NCI-H187 treated with DMSO at 0.1 percent for 48 hours (cell line): ENCODE results near the gene LAMA2.
A peak's percentile ranks its signal among the peaks of the same experiment; 100 is the strongest.
"Not testable (repeated sequence)": the region's sequence is repeated elsewhere in the genome, so short reads cannot be mapped to it uniquely, and the experiment has no call there.

Experiments used
- DNase-seq: peaks from one replicate; lab custom pipeline; 2025; lab: John Stamatoyannopoulos, UW

Gene LAMA2

DNA sequence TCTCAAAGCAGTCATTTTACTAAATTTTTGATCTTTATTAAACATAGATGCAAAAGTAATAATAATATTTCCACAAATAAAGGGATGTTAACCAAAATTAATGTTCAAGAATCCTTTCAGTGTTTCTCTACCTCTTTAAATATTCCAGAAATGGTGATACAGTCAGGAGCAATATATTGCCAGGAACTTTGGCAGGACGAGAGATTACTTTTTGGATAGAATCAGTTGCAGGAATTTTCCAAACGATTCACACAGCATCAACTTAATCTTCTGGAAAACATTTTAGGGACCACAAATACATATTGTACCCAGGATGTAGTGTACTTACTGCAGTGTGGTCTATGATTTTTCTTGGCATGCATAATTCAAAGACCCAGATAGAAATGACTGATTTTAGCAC lies 125.7 kb downstream of the LAMA2 start:
- DNase-seq = no peak

DNA sequence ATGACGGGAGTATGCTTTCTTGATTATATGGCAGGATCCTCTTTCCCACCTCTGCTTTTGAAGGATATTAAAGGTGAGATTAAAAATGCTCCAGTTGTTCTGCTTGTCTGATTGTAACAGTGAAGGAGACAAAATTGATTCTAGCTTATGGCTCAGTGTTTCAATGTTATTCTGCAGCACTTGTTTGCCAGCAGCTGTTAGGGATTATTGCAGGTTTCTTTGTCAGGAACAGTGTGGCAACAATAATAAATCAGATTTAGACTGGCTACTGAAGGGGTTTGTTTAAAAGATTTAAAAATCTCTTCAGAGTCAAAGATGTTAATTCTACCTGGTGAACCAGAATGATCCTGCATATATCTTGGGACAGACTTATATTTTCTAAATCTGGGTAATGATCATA lies 126.9 kb downstream of the LAMA2 start:
- no peak for DNase-seq

DNA sequence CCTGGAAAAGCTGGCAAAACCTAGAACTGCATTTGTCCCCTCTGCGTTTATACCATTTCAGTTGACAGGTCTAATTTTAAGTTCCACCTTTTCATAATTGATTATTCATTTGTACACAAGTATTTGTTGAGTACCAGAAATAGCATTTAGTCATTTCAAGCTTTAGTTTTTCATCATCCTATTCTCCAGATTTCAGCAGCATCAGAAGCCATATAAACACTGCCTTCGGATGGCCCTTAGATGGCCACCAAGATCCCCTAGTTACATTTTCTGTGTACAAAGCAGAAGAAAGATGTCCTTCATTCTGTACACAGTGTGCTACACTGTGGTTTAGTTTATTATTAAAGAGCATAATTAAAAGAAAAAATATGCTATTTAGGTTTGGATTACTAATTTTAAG lies 131.4 kb downstream of the LAMA2 start:
- DNase-seq = no peak

DNA sequence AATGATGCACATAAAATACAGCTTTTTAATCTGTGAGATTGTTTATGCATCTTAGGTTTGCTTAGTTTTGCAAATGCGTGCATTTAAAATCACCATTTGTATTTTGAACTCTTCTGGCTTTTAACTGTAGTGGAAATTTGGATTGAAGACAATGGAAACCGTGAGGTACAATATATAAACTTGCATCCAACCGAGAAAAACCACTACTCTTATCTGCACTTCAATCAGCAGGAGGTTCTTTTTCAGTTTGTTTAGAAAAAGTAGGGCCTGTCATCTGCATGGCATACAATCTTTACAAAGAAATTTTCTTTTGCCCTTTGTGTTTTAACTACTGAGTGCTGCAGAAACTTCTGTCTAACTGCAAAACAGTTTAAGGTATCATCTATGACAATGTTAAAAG lies 132.8 kb downstream of the LAMA2 start:
- peak; percentile 86 for DNase-seq

DNA sequence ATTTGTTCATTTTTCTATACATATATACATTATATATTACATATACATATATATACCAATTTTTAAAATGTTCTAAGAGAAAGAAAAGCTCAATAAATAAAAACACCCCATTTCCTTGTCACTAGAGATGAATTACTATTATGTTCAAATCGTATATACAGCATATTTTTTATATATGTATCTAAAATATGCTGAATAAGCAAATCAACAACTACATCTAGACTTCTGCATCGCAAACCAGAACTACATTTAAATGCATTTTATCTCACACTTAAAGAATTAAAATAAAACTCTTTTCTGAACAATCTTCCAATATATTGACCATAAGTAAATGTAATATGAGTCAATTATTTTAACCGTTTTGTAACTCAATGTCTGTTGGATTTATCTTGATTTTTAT lies 133.9 kb downstream of the LAMA2 start:
- no peak for DNase-seq

DNA sequence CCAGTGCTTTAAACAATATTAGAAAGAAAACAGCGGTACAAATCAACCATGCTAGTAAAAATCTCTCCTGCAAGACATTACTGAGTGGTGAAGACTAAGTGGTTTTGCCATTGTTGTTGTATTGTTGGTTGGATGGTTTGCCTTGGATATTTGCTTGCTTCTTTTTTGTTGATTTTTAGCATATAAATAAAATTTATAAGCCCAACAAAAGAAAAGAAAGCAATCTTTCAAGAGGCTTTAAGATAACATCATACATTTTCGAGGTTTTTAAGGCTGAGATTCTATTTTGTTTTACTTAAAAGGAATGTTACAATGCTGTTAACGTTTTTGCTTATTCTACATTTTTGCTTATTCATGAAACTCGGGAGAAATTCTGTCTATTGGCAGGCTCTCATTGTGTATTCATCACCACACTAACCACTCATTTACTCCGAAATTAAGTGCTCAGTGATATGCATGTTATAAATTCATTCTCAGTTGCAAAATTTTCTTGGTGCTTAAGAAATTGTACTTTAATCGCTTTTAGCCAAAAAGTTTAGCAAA lies 139.1 kb downstream of the LAMA2 start:
- no peak for DNase-seq

DNA sequence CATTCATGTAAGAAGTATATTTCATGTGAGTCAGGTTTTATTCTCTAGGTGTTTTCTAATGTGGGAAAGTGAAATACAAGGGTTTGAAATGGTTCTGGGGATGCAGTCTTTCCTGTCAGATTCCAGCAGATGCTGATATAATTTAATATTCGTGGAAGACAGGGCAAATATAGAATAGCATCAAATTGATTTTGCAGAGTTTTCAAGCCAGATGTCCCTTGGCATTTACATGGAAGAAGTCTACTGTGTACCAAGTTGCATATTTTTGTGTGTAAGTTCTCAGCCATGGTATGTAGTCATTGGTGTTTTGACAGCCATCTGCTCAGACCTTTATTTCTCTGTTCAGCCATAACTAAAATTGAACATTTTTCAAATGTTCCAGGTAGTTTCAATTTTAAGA lies 143.7 kb downstream of the LAMA2 start:
- no peak for DNase-seq

DNA sequence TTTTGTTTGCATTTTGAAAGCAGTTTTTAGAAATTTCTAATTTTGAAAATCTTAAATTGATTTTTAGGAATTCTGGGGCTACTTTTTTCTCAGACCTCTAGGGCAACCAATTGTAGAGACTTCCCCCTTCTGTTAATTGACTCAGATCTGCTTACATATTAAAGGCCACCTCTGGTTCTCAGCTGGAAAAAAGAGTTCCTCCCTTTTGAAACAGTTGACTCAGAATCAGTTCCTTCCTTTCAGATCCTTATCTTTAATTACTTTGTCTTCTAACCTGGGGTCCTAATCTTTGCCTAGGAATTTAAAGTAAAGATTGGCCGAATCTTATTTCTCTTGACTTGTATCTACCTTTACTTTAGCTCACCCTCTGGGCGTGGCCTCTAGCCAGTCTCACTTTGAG lies 146.8 kb downstream of the LAMA2 start:
- no peak for DNase-seq

DNA sequence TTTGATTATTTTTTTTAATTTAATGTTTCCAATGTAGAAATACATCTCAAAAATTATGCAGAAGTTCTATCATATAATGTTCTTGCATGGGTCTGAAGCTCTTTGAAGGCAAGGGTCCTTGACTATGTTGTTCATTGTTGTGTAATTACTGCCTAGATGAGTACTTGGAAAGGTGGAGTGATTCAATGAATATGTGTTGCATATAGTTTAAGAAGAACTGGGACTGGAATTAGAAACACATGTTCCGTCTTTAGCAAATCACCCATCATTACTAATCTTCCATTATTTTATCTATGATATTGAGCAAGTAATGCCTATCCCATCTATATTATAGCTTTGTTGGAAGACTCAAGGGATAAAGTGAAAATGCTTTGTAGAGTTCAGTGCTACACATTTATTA lies 147.3 kb downstream of the LAMA2 start:
- no peak for DNase-seq

DNA sequence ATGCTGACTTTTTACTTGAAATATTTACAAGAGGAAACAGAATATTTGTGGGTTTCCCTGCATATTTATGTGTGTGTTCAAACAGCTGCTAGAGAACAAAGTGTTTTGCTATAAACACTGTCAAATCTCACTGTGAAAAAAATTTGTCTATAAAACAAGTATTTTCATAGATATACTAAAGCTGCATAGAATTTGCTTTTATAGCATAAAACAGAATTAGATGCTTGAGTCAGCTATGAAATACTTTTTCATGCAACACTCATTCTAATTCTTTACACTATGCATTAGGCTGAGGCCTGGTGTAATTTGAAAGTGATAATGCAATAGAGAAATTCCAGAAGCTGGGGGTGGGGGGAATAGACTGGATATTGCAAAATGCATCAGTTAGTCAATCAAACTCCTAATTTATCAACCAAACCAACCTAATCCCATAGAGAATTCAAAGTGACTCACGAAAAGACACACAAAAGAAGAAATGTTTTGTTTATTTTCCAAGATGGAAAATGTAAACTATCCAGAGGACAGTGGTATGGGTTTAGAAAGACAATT lies 148.2 kb downstream of the LAMA2 start:
- no peak for DNase-seq

DNA sequence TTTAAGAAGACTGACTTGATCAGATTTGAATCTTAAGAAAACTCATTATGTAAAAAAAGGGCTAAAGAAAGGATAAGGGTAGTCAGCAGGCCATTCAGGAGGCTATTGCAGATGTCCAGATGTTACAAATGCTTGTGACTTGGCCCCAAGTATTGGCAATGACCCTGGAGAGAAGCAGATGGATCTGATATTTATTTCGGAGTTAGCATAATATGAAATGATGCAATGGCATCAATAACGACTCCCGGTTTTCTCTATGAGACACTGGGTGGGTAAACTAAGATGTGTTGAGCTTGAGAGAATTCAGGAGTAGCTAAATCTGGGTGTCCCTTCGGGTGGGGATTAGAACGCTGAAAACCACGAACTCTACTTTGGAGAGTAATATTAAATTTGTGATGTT lies 149.7 kb downstream of the LAMA2 start:
- DNase-seq = no peak

DNA sequence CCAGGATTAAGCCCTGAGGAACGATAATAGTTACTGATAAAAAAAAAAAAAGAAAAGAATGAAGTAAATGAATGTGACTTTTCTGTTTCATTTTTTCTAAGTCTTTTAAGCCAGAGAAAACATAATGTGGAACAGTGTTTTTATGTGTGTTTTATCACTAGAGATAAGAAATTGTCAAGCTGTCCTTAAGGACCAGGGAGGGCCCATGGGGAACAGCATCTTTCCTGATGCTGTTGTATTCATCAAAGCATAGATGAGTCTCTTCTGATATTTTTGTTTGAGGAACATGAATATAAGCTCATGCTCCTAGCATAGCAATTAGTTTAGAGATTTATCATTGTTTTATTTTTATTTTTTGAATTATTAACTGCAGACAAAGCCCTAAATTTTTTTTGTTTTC lies 150.2 kb downstream of the LAMA2 start:
- no peak for DNase-seq

DNA sequence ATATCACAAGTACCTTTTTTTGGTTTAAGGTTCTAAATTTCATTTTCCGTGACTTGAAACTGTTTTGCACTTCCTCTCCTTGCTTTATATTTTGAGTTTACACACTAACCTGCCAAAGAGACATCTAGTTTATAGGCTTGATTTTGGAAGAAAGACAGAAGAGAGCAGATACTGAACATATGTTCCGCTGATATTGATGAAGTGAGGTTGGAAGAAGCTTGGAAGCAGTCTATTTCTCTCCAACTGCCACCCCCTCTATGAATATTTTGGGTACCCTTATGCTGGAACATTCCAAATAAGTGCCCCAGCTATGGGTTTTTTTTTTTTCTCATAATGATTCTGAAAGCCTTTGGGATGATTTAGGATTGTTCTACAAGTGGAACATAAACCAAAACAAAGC lies 150.6 kb downstream of the LAMA2 start:
- DNase-seq = no peak

DNA sequence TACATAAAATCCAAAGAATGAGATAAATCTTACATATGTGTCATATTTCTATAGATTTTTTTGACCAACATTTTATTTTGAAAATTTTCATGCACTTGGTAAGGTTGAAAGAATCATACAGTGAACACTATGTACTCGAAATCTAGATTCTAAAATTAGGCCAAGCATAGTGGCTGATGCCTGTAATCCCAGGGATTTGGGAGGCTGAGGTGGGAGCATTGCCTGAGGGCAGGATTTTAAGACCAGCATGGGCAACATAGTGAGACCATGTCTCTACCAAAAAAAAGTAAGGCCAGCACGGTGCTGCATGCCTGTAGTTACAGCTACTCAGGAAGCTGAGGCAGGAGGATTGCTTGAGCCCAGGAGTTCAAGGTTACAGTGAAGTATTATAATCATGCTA lies 158.6 kb downstream of the LAMA2 start:
- DNase-seq = no peak

DNA sequence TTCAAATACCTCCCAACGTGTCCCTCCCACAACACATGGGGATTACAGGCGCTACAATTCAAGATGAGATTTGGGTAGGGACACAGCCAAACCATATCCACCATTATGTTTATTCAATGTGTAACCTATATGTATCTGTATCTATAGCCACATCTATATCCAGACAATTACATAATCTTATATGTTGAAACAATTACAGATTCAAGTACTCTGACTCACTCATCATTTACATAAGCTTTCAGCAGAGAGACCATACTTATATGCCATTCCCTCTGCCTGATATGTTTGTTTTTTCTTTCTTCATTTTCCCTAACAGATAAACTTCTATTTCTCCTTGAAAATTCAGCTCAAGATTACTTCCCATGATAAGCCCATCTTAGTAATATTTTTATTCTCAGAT lies 163.6 kb downstream of the LAMA2 start:
- DNase-seq = no peak

DNA sequence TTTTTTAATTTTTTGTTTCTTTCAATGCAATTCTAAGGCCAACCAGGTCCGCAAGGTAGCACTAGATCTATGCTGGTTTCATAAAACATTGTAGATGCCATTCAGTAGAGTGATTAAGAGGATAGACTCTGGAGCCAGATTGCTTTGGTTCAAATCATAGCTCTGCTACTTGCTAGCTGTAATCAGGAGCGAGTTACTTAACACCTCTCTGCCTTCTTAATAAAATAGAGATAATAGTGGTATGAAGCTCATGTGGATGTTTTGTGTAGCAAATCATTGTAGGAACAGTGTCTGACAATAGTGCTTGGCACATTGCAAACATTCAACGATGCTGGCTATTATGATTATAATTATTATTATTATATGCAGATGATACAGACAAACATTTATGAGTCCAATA lies 164.9 kb downstream of the LAMA2 start:
- DNase-seq = no peak

DNA sequence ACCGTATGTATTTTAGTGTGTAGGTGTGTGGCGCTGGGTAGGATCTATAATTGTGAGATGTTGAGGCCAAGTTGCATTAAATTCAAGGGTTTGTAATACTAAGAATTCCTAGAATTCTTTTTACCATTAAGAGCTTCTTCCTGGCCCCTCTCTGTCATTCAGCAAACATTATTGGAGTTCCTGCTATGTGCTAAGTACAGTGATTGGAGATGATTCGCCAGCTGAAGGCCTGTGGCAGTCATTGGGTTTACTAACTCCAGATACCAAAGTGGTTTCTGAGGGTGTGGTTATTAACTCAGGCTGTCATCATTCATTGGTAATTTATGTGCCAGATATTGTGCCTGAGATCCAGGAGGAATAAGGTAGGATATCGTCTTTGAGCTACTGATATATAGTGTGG lies 167.1 kb downstream of the LAMA2 start:
- DNase-seq = no peak

DNA sequence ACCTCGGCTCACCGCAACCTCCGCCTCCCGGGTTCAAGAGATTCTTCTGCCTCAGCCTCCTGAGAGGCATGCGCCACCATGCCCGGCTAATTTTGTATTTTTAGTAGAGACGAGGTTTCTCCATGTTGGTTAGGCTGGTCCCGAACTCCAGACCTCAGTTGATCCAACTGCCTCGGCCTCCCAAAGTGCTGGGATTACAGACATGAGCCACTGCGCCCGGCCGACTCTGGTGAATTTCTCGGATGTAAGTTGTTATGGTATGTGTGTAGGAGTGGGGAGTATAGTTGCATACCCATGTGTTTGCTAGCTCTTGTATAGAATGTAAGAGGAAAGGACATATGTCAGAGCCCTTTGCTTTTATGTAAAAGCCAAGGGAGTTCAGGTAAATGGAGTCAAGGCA lies 170.2 kb downstream of the LAMA2 start:
- DNase-seq = not testable (repeated sequence)

DNA sequence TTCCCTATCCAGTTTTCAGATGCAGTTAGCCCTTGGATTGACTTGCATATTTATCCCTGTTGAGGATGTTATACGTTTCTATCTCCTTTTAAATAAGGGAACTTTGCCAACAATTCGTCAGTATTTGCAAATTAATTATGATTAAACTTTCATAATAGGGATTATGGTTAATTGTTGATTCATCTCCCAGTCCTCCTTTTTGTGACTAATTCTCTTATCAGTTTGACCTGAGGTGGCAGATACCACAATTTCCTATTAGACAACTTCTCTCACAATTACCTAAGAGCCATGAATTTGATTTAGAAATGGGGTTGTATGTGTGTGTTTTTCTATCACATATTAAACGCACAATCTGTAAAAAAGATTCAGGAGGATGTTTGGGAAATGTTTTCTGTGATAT lies 172.9 kb downstream of the LAMA2 start:
- DNase-seq = no peak

DNA sequence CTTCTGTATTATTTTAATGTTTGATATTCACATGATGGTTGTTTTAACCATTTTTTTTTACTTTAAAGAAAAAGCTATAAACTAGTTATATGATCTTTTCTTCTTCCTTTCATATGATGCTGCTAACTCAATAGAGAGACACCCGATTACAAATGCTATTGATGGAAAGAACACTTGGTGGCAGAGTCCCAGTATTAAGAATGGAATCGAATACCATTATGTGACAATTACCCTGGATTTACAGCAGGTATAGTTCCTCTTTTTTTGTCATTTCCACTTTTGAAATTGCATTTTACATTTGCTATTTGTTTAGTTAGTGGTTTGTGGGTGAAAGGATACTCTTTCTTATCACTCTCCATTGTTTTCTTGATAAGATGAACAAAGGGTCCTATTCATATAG lies 176.7 kb downstream of the LAMA2 start:
- no peak for DNase-seq

DNA sequence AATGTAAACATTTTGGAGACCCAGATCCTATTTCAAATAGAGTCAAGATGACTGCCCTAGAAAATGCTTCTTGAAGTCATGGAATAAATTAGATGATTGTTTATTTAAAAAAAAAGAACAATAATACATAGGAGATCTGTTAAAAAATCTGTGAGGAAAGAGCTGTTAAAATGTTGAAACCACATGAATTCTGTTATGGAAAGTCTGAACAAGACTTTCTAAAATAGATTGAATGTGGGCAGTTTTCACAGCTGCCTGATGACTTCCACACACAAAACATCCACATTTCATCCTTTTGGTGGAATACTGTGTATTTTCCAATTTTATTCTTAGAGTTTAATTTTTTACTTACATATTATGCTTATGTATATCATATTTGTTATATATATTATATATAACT lies 186.1 kb downstream of the LAMA2 start:
- no peak for DNase-seq

DNA sequence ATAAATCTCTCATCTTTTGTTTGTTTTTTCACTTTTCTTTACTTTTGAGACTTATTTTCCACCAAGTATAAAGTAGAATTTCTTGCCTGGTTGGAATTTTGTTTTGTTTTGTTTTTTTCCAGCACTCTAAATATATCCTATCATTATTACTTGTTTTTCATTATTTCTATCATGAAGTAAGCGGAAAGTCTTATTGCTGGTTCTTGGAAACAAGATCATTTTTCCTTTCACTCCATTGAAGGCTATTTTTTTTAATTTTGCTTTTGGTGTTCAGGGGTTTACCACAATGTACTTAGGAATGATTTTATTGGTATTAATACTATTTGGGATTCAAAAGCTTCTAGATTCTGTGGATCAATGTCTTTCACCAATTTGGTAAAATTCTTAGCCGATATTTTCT lies 190.1 kb downstream of the LAMA2 start:
- DNase-seq = no peak

DNA sequence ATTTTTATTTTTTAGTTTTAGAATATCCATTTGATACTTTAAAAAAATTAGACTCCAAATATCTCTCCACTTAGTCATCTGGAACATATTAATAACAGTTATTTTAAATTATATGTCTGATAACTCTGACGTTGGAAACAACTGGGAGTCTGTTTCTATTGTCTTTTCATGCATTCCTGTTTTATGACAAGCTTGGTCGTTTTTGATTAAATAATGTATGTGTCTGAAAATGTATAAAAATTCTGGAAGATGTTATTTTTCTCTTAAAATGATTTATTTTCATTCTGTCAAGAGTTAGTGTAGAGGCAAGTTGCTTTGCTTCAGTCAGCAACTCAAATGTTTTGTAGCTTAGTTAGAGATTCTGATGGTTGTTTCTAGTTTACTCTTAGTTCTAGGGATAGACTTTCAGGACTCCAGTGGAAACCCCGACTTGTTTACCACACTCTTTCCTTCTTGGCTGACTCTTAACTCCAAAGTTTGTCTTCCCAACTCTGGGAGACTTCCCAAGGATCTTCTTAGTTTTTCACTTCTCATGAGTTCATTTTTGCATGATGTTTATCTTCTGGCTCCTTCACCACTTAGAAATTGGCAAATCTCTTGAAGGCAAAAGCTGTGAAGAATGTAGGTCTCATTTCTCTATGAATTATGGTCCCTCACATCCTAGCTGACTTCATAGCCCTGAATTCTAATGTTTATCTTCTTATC lies 190.9 kb downstream of the LAMA2 start:
- no peak for DNase-seq

DNA sequence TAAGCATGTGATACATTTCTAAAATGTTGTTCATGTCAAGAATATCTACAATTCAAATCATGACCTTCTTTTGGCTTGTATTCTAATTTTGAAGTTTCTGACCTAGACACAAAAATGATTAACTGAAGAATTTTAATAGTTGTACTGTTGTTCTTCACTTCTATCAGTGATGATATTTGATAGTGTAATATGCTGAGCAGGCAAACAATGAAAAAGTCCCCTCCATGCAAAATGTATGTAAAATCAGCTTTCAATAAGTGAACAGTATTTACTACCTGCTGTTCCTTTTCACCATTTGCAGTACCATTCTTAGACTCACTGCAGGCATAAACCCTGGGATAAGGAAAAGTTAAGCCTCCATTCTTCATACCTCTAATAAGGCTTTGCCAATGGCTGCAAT lies 201.5 kb downstream of the LAMA2 start:
- no peak for DNase-seq
